GM19438 (cell line): ENCODE measurements around the gene PRR33.

Experiments
- ATAC-seq: cut with Tn5 transposase; IDR thresholded peaks from one replicate; pipeline ENCODE4 v1.9.1; 2021; ENCODE audit warnings: low read depth; ENCODE audit not compliant: unreplicated experiment

PRR33 gene

GRCh38 chr11:1928470-1928890 is 36.8 kb upstream of the PRR33 start:
- ATAC-seq: no peak

DNA sequence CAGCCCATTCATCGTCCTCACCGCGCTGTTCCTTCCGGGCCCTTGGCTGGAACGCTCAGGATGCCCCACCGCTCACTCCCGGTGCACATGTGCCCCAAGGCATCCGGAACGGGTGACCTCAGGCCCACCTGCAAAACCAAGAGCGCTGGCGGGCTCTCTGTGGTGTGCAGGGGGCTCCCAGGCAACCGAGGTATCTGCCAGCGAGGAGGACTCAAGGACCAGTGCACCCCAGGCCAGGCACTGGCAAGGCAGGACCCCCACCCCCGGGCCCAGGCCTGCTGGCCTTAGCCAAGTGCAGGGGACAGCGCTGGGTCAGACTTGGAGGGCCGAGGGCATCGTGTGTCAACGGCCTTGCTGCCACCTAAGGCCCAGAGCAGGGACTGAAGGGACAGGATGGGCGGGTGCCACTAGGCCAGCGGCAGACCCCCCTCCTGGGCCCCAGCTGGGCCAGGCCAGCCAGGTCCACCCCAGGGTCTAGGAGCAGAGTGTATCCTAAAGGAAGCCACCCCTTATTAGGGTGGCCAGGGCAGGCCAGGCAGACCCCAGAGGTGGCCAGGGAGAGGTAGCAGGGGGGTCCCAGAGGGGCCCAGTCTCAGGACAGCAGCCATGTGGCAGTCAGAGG is 36.3 kb upstream of the PRR33 start:
- no peak for ATAC-seq

DNA sequence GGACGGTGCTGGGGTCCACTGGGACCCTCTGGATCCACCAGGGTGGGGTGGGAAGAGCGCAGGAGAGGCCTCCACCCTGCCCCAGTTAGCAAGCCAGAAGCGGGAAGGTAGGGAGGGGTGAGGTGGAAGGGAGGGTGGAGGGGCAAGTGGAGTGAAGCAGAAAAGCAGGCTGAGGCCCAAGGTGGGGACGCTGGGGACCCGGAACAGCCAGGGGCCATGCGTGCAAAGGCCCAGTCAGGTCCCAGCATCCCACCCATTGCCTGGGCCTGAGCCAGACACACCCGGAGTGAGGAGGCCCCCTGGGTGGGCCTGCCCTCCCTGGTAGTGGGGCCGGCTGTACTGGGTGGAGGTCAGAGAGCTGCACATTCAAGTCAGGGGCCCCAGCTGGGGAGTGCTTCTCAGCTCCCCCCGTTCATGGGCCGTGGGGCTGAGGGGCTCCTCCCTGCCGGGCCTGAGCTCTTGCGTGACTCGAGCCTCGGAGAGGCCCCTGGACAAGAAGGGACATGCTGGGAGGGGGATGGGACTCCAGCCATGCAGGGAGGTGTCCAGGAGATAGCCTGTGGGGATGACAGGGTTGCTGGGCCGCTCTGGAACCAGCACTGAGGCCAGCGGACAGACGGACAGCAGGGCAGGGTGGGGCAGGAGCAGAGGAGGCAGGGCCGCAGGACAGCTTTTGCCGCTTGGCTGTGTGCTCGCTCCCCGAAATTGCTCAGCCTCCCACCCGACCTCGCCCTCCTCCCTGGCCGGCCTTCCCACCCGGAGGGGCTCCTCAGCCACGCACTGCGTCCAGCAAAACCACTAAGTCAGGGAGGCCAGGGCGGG is 35.5 kb upstream of the PRR33 start:
- ATAC-seq: no peak

DNA sequence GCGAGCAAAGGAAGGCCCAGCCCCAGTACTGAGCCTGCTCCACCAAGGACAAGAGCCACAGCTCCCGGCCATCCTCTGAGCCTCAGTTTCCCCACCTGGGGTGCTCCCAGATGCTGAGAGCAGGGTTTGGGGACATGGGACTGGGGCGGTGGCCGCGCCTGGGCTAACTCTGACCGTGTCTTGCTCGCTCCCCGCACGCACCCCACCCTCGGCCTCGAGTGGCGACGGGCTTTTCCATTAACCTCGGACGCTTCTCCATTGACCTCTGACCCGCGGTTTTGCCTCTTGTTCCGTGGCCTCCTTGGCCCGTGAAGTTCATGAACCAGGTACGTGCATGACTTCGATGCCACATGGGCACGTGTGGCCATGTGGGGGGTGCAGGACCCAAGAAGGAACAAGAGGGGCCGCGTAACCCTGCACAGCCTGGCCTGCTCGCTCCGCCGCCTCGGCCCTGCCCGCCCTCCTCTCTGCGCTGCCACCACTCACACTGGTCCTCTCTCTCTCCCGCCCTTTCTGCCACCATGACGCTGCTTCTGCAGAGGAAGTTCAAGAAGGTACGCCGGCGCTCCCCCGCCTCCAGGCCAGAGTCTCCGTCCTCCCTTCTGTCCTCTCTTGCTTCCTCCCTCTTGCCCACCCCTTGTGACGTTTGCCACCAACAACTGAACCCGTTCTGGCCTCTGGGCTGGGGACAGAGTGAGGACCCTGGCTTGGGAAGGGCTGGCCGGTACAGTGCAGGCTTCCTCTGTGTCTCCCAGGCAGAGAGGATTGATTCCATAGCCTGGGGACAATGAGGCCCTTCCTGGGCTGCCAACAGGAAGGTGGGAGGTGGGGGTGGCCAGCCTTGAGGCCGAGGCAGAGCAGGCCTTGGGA is 34.7 kb upstream of the PRR33 start:
- ATAC-seq: no peak

DNA sequence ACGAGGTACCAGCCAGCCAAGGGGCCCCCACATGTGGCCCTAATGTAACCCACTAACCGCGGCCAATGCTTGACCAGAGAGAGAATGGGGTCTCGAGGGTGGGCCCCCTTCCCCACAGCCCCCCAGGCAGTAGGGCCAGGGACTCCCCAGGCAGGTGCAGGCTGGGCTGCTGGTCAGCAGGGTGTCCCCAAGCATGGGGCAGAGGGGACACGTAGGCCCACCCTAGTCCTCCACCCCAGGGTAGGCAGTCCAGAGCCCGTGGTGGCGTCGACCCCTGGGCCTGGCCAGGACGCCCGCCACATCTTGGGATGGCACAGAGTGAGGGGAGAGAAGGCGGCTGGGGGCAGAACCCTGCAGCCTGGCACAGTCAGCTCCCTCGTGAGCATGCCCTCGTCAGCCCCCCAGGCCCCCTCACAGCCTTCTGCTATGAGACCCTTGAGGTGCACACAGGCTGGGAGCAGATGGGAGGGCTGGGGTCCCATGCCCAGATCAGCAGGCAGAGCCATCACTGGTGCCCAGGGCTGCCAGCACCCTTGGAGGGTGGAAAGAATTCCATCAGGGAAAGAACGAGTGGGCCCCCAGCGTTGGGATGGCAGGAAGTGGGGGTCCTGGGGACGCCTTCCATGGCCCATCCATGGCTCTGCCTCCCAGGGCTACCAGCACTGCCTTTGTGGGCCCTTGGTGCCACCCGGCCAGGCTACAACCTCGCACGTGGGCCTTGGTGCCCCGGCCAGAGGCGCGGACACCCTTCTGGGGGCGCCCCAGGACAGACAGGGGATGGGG is 33.9 kb upstream of the PRR33 start:
- no peak for ATAC-seq

- no peak for ATAC-seq
Observed at GRCh38 chr11:1924646-1925372, 33.1 kb upstream of the PRR33 start.

DNA sequence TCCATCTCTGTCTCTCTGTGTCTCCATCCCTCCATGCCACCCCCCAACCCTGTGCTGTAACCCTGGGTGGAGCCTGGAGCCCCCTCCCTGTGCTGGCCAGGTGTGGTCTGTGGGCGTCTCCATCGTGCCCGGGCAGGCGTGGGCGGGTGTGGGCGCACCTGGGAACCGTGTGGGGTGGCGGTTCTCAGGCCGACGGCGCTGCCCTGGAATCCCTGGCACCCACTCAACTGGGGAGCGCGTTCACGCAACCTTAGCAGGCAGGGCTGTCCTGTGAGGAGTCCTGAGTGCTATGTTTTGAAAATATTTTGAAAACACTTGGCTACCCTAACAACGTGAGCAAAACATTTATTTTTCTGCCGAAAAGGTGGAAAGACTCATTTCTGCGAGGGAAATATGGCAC is 32.5 kb upstream of the PRR33 start:
- no peak for ATAC-seq

- ATAC-seq: no peak
Observed at GRCh38 chr11:1923201-1923956, 31.7 kb upstream of the PRR33 start.

DNA sequence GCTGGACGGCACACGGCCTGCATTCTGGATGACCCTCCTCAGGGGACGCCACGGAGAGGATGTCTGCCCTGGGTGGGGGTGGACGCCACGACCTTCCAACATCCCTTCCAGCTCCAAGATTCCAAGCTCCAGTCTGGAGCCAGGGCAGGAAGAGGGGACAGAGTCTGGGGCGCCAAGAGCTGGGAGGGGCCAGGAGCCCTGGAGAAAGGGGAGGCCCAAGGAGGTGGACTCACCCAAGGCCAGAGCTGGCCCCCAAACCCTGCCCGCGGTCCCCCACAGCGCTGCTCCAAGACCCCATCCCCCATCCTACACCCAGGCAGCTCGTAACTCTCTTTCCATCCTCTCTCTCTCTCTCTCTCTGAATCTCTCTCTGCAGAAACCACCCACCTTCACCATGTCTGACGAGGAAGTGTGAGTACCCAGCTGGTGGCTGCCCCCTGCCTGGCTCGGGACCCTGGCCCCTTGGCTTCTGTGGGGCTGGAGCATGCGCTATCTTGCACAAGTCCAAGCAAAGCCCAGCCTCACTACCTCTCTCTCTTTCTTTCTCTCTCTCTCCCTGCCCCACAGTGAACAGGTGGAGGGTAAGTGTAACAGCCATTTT is 30.9 kb upstream of the PRR33 start:
- no peak for ATAC-seq

GRCh38 chr11:1921574-1922141 is 30.0 kb upstream of the PRR33 start:
- ATAC-seq: no peak

DNA sequence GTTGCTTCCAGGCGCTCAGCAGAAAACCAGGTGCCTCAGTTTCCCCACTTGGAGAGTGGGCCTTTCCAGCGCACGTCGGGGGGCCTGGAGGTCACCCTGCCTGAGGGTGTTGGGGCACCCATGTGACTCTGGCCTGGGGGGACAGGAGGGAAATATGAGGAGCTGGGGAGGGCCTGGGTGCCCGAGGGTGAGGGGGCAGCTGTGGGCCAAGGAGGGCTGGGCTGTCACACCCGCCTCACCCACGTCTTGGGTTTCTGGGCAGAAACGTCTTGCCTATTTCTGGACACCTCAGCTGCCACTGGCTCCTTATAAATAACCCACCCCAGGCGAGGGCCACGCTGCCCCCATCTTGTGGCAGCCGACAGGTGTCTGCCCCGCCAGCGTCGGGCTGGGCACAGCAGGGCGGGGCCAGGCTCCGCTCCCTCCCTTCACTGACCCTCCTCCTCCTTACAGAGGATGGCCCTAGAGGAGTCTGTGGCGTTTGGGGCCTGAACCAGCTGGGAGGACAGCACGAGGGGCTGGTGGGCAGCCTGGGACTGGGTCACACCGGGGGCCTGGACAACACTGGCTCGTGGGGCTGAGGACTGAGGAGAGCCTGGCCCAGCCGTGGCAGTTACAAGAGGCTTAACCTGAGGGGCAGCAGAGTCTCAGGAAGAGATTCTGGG is 29.3 kb upstream of the PRR33 start:
- ATAC-seq: no peak

- ATAC-seq: no peak
Observed at GRCh38 chr11:1920128-1920908, 28.6 kb upstream of the PRR33 start.

- no peak for ATAC-seq
Observed at GRCh38 chr11:1919391-1920127, 27.9 kb upstream of the PRR33 start, which contains the start of gene TNNT3. Gene TNNT3 (plus strand): TSS chr11:1919703. CDS start chr11:1922875, 3,172 bp downstream.

GRCh38 chr11:1918436-1919315 is 27.0 kb upstream of the PRR33 start:
- ATAC-seq: no peak
